Natural killer cell treated with Interleukin-12 subunit alpha and Interleukin-12 subunit beta and Interleukin-15 and Interleukin-18, amount 100 ng/mL, for 72 hours (primary cell): Measurements from ENCODE around the gene ANXA4. TPM values are rescaled to one million over a fixed set of nuclear protein-coding genes. Genes with fewer than 3 reads are reported as not detected.
"Not testable (repeated sequence)": the region's sequence is repeated elsewhere in the genome, so short reads cannot be mapped to it uniquely, and the experiment has no call there.

Experiments used
- ATAC-seq, 2 donors: fragments of 150-1000 bp; cut with Tn5 transposase in 1 of 2; sonication (Bioruptor Pico), chemical (Tn5 transposase) in 1 of 2; 2 replicates each; pipeline ENCODE4 v1.10.0; 2021
- DNase-seq: peaks from one replicate; pipeline ENCODE4 v3.0.0; 2022; ENCODE audit warnings: low spot score
- H3K27ac Mint-ChIP-seq, 2 donors: 1 replicate in 1 of 2; 2 replicates in 1 of 2; pipeline ENCODE4 v1.8.0; 2022; ENCODE audit warnings: mixed read lengths in 2 of 2, mild to moderate bottlenecking in 1 of 2, moderate library complexity in 1 of 2
- H3K27me3 Mint-ChIP-seq, 2 donors: 1 replicate in 1 of 2; 2 replicates in 1 of 2; pipeline ENCODE4 v1.8.0; 2022; ENCODE audit warnings: mixed read lengths in 2 of 2
- H3K36me3 Mint-ChIP-seq: one replicate; pipeline ENCODE4 v1.8.0; 2022; ENCODE audit warnings: mixed read lengths
- H3K4me1 Mint-ChIP-seq, 2 donors: 1 replicate in 1 of 2; 2 replicates in 1 of 2; pipeline ENCODE4 v1.8.0; 2022; ENCODE audit warnings: low read depth in 2 of 2, mixed read lengths in 2 of 2, mild to moderate bottlenecking in 1 of 2
- H3K4me3 Mint-ChIP-seq: one replicate; pipeline ENCODE4 v1.8.0; 2022; ENCODE audit warnings: mixed read lengths
- H3K9me3 Mint-ChIP-seq: 2 replicates; pipeline ENCODE4 v1.8.0; 2022; ENCODE audit warnings: mixed read lengths
- total RNA-seq, 2 donors: library from RNA; stranded (reverse); gene quantifications; one replicate each; pipeline ENCODE4 v1.2.3, GENCODE V29; 2022

ANXA4 gene
- total RNA-seq, 2 donors from 2014 or later = 15.2 to 21.7 TPM

DNA sequence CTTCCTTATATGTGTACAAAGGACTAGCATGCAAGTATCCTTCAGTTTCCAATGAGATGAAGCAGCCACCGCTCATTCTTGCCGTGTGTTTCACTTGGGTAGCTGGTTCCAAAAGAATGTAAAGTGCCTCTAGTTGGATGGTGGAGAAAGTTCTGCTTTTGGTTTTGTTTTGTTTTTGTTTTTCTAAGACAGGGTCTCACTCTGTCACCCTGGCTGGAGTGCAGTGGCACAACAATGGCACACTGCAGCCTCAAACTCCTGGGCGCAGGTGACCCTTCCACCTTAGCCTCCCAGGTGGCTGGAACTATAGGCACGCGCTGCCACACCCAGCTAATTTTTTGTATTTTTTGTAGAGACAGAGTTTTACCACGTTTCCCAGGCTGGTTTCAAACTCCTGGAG, 8.3 kb downstream of the ANXA4 start:
- Mint-ChIP-seq H3K9me3 (no peaks in the 10 kb centered on the region), H3K27me3 (no peaks in the 10 kb centered on the region), H3K4me1 (peaks cover 14 to 27% of the 10 kb centered on the region in 2 donors), H3K27ac (no peak overlapping the region), H3K4me3 (no peak overlapping the region), H3K36me3 (no peaks in the 10 kb centered on the region)
- DNase-seq = no peak
- ATAC-seq = no peak

DNA sequence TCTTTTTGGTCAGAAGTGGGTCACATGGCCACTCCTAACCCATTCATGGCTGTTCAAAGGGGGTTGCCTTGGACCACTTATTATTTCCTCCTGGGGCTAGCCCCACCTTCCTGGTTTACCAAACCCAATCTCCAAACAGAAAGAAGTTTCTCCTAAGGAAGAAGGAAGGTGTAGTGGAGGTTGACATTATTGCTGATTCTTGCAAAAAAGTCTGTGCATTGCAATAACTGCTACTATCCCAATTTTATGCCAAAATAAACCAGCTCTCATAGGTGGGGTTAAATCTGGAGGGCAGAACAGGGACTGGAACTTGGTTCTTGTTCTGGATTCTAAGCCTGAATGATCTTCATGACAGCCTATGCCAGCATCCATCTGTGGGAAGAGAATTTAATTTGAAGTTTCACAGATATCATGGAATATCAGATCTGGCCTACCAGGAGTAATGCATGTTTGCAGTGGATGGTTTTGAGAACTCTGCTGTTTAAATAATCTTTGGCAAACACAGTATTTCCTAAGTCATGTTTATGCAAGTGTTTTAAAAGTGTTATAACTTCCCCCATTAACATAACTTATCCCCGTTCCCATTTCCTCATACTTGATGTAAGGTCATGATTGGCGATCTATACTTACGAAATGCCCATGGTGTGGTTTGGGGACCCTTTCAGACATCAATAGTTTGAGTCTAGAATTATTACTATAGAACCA, 11.9 kb downstream of the ANXA4 start:
- no peak for ATAC-seq
- peaks cover 21 to 37% of the 10 kb centered on the region in 2 donors for H3K4me1 Mint-ChIP-seq
- no peaks in the 10 kb centered on the region for H3K9me3 Mint-ChIP-seq
- no peak overlapping the region for H3K4me3 Mint-ChIP-seq
- no peaks in the 10 kb centered on the region for H3K36me3 Mint-ChIP-seq
- no peaks in the 10 kb centered on the region for H3K27me3 Mint-ChIP-seq
- H3K27ac Mint-ChIP-seq = no peak overlapping the region
- no peak for DNase-seq

DNA sequence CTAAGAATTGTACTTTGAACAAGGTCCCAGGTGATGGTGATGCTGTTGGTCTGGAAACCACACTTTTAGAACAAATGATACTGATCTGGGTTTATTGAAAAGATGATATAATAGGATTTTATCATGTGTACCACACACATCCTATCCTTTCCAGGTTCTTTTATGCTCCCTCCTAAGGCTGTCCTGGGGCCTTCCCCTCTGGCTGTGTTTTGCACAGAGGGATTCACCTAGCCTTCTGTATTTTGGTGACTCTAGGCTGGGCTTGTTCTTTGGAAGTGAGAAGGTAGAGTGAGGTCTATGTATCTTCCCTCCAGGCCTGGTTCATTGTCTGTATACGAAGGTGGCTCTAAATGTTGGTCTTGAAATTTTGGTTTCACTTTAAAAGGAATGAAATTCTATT, 12.7 kb downstream of the ANXA4 start:
- H3K4me3 Mint-ChIP-seq = peak overlapping the region; percentile 67

DNA sequence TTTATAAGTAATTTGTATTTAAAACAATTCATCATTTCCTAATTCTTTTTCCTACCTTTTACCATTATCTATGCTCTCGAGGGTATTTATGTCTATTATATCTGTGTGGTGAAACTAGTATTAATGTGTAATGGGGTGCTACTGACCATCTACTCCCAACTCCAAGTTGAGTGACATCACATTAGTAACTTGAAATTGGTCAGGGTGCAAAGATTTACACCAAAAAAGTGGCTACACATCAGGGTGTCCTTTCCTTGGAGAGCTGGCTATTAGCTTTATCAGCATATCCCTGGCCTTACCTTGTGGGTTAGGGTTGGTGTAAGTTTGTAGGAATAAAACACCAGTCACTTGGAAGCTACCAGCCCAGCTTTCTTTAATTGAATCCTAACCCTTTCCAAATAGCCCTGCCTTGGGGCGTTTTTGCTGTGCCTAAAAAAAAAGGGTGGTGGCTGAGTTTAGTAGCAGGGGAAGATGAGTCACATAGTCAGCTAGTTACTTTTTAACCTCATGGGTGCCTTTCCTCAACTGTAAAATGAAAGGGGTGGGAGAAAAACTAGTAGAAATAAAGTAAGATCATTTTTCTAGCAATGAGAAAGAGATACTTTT, 14.0 kb downstream of the ANXA4 start:
- no peak for DNase-seq
- ATAC-seq = peak in 1 of 2 donors; percentile 68

More for the DNA sequence above, 12.7 kb downstream of the ANXA4 start:
- no peak for DNase-seq
- H3K4me1 Mint-ChIP-seq = peaks cover 19 to 31% of the 10 kb centered on the region in 2 donors
- H3K27ac Mint-ChIP-seq = peak overlapping the region; percentile 24 to 81
- H3K27me3 Mint-ChIP-seq = no peaks in the 10 kb centered on the region
- H3K9me3 Mint-ChIP-seq = no peaks in the 10 kb centered on the region
- no peaks in the 10 kb centered on the region for H3K36me3 Mint-ChIP-seq
- ATAC-seq = peak in 1 of 2 donors; percentile 24

DNA sequence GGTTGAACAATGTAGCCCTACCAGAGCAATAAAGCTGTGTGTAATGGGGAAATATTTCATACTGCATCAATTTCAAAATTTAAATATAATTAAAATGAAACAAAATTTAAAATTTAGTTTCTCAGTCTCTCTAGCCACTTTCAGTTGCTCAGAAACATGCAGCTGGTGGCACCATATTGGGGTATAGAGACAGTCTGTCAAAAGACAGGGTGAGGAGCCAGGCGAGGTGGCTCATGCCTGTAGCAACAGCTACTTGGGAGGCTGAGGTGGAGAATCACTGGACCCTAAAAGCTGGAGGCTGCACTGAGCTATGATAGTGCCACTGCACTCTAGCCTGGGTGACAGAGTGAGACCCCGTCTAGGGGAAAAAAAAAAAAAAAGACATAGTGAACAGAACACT, 20.1 kb downstream of the ANXA4 start:
- Mint-ChIP-seq H3K9me3 (no peaks in the 10 kb centered on the region), H3K27ac (no peak overlapping the region), H3K36me3 (no peaks in the 10 kb centered on the region), H3K27me3 (no peaks in the 10 kb centered on the region), H3K4me3 (no peak overlapping the region), H3K4me1 (peaks cover 26 to 30% of the 10 kb centered on the region in 2 donors)
- no peak for ATAC-seq
- DNase-seq = no peak

More for the DNA sequence above, 14.0 kb downstream of the ANXA4 start:
- Mint-ChIP-seq H3K27me3 (no peaks in the 10 kb centered on the region), H3K36me3 (no peaks in the 10 kb centered on the region), H3K4me1 (peaks cover 19 to 26% of the 10 kb centered on the region in 2 donors), H3K4me3 (peak overlapping the region; percentile 55), H3K9me3 (no peaks in the 10 kb centered on the region), H3K27ac (peak overlapping the region; percentile 59 to 64)

DNA sequence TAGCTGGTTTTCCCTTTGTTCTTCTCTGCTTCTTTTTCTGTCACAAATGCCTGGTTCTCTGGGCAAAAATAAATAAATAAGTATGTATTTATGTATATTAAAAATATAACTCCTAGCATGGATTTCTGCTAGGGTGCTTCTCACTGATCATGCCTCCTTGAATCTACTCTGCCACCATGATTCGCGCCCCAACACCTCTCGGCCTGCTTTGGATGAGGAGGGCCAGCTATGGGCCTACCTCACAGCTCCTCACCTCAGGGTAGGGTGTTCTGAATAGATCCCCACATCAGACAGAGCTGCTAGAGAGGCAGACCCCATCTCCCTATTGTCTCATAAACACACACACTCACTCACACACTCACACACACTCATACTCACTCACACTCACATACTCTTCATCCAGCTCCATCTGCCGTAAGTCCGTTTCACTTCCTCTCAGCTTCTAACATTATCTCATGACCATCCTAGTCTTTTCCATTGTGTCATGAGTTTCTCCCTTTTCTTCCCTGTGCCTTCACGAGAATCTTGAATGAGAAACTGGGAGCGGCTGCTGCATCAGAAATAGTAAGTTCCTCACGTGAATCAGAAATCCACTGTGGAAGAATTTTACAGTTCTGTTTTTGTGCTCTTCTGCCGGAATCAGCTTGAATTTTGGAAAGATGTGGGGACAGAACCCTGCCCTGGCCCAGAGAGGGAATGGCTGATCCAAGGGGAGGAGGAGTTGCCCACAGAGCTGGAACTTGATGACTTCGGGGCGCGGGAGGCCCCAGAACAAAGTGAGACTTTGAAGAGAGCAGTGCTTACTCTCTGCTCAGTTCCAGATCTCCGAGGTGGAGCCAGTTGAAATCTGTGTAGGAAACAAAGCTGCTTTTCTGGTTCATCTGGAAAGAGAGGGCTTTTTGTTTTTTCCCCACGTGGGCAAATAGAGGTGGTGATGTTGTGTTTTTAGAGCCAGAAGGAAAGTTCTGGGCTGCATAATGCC, 20.9 kb downstream of the ANXA4 start:
- no peaks in the 10 kb centered on the region for H3K9me3 Mint-ChIP-seq
- H3K36me3 Mint-ChIP-seq = no peaks in the 10 kb centered on the region
- H3K4me1 Mint-ChIP-seq = peaks cover 32 to 36% of the 10 kb centered on the region in 2 donors
- no peak for ATAC-seq
- H3K27ac Mint-ChIP-seq = no peak overlapping the region
- H3K27me3 Mint-ChIP-seq = no peaks in the 10 kb centered on the region
- no peak overlapping the region for H3K4me3 Mint-ChIP-seq
- no peak for DNase-seq

DNA sequence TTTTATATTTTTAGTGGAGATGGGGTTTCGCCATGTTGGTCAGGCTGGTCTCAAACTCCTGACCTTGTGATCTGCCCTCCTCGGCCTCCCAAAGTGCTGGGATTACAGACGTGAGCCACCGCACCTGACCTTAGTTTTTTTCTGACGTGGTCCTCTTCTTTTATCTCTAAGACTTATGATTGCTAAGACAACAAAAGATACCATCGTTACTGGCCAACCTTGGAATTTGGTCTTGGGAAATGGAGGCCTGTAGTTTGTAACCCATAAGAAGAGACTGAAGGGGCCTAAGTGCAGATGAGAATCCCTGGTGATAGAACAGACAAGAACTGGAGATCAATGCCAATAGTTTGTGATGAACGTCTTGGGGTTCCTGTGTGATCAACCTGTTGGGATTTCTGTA, 21.9 kb downstream of the ANXA4 start:
- not testable (repeated sequence) for H3K36me3 Mint-ChIP-seq, H3K9me3 Mint-ChIP-seq, DNase-seq, ATAC-seq, H3K27me3 Mint-ChIP-seq, H3K4me3 Mint-ChIP-seq
- Mint-ChIP-seq H3K27ac (peak overlapping the region in 1 of 2 donors; percentile 64), H3K4me1 (peaks cover 37 to 41% of the 10 kb centered on the region in 2 donors)

DNA sequence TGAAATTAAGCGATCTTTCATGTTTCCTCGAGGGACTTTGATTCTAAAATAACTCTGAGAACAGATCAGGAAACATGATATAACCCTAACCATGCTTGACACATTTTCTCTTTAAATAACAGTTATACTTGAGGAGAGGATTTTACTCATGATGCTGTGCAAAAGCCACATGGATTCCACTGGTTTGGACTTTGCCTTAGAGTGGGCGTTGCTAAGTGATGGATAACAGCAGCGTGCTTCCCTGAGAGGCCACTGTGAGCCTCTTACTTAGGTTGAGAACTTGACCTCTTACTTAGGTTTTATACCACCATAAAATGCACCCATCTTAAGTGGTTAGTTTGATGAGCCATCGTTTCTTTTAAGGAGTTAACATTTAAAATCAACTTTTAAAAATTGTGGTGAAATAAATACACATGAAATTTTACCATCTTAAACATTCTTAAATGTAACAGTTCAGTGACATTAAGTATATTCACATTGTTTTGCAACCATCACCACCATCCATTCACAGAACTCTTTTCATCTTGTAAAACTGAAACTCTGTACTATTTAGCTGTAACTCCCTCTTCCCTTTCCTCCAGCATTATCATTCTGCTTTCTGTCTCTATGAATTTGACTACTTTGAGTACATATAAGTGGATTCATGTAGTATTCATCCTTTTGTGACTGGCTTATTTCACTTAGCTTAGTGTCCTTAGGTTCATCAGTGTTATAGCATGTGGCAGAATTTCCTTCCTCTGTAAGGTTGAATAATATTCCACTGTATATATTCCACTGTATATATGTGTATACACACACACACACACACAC, 22.6 kb downstream of the ANXA4 start:
- peak in 1 of 2 donors; percentile 46 for ATAC-seq
- Mint-ChIP-seq H3K4me1 (peaks cover 40 to 46% of the 10 kb centered on the region in 2 donors), H3K9me3 (no peaks in the 10 kb centered on the region)

DNA sequence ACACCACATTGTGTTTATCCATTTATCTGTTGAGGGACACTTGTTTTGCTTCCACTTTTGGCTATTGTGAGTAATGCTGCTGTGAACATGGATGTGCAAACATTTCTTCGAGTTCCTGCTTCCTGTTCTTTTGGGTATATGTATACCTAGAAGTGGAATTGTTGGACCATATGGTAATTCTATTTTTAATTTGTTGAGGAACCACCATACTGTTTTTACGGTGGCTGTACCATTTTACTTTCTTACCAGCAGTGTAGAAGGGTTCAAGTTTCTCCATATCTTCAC, 23.1 kb downstream of the ANXA4 start:
- ATAC-seq (no peak), DNase-seq (no peak)
- no peaks in the 10 kb centered on the region for H3K27me3 Mint-ChIP-seq
- H3K4me1 Mint-ChIP-seq = peaks cover 42 to 50% of the 10 kb centered on the region in 2 donors
- H3K36me3 Mint-ChIP-seq = no peaks in the 10 kb centered on the region
- peak overlapping the region; percentile 58 for H3K4me3 Mint-ChIP-seq
- no peaks in the 10 kb centered on the region for H3K9me3 Mint-ChIP-seq
- peak overlapping the region; percentile 64 to 67 for H3K27ac Mint-ChIP-seq

More for the DNA sequence above, 22.6 kb downstream of the ANXA4 start:
- Mint-ChIP-seq H3K27ac (peak overlapping the region; percentile 64 to 67), H3K36me3 (no peaks in the 10 kb centered on the region), H3K4me3 (peak overlapping the region; percentile 58), H3K27me3 (no peaks in the 10 kb centered on the region)
- DNase-seq = no peak

DNA sequence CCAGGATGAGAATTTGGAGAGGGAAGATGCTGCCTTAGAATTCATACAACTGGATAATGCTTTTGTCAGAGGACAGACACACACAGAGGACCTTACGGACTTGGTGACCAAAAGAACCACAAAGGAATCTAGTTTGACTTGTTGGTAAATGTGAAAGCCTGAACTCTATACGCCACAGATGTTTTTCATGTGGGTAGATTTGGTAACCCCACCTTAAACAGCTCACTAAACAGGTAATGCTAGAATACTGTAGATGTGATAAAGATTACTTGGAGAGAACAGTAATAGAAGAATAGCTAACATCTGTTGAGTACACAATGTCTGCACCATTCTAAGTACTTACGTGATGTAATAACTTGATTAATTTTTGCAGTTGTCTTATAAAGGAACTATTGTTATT, 24.1 kb downstream of the ANXA4 start:
- Mint-ChIP-seq H3K4me3 (no peak overlapping the region), H3K27ac (peak overlapping the region; percentile 64 to 67), H3K27me3 (no peaks in the 10 kb centered on the region), H3K4me1 (peaks cover 48 to 56% of the 10 kb centered on the region in 2 donors), H3K9me3 (no peaks in the 10 kb centered on the region), H3K36me3 (no peaks in the 10 kb centered on the region)
- no peak for DNase-seq
- ATAC-seq = no peak

DNA sequence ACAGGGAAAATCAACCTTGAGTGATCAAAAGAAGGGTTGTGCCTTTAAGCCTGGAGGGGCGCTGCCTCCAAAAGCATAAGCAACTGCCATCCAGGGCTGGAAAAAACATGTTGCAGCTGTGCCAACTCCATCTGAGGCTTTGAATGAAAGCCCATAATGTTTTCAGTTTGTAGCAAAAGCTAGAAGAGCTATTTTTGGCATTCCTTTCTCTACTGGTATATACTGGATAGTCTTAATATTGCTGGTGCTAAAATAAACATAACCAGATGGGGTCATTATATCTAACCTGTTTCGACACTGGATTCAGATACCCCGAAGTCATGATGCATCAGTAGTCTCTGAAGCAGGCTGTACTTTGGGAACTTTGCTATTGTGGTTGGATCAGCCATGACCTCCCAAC, 25.1 kb downstream of the ANXA4 start:
- Mint-ChIP-seq H3K27ac (no peak overlapping the region), H3K36me3 (no peaks in the 10 kb centered on the region), H3K27me3 (no peaks in the 10 kb centered on the region), H3K4me1 (peaks cover 55 to 65% of the 10 kb centered on the region in 2 donors), H3K4me3 (no peak overlapping the region), H3K9me3 (no peaks in the 10 kb centered on the region)
- ATAC-seq = no peak
- no peak for DNase-seq

DNA sequence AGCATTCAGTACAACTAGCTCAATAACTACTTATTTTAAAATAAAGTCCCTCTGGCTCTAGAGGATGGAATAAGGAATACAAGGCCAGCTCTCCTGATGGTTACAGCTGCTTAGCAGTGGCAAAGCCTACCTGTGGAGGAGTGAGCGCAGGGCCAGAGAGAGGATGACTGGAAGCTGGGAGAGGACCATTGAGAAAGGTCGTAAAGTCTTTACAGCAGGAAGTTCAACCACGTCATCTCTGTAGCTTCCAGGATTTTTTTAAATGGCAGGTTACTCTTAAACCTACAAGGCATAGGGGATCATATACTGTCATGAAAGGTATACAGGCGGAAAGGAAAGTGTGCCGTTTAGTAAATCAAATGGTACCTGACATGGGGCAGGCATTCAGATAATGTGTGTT, 26.3 kb downstream of the ANXA4 start:
- no peak overlapping the region for H3K4me3 Mint-ChIP-seq
- no peak for ATAC-seq
- H3K36me3 Mint-ChIP-seq = no peaks in the 10 kb centered on the region
- H3K4me1 Mint-ChIP-seq = peaks cover 60 to 72% of the 10 kb centered on the region in 2 donors
- H3K27me3 Mint-ChIP-seq = no peaks in the 10 kb centered on the region
- no peaks in the 10 kb centered on the region for H3K9me3 Mint-ChIP-seq
- H3K27ac Mint-ChIP-seq = peak overlapping the region; percentile 10 to 82
- DNase-seq = no peak

DNA sequence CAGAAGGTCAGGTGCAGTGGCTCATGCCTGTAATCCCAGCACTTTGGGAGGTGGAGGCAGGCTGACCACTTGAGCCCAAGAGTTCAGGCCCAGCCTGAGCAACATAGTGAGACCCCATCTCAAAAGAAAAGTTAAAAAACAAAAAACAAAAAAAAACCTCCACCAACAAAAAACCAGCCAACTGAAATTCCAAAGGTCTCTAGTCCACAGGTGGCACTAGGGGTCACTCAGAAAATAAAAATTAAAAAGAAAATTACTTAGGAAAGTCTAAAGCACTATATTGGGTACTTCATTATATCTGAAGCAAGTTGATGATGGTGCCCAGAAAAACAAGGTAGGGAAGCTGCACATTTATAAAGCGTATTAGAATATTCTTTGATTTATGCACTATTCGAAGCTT, 26.9 kb downstream of the ANXA4 start:
- Mint-ChIP-seq H3K9me3 (no peaks in the 10 kb centered on the region), H3K4me3 (no peak overlapping the region), H3K4me1 (peaks cover 60 to 73% of the 10 kb centered on the region in 2 donors), H3K36me3 (no peaks in the 10 kb centered on the region), H3K27ac (peak overlapping the region; percentile 79 to 82), H3K27me3 (no peaks in the 10 kb centered on the region)
- ATAC-seq (no peak), DNase-seq (no peak)
